ENCODE measurements around the gene DAAM1. TPM values are rescaled to one million over a fixed set of nuclear protein-coding genes. Genes with fewer than 3 reads are reported as not detected.

Gene DAAM1
- total RNA-seq, 1 experiment from 2014 or later, result 43.8 TPM

- Histone ChIP-seq H3K9me2 (replicated peaks; ENCODE audit: insufficient read depth, low read length) (no peaks in the 10 kb centered on the region), H3K27me3 (ENCODE audit: low read length) (no peaks in the 10 kb centered on the region), H3K79me2 (ENCODE audit: low read length) (no peaks in the 10 kb centered on the region), H3K36me3 (ENCODE audit: insufficient read depth, low read length) (no peaks in the 10 kb centered on the region), H3K4me1 (ENCODE audit: low read length) (no peaks in the 10 kb centered on the region), H3K9me3 (ENCODE audit: low read length) (no peaks in the 10 kb centered on the region), H4K20me1 (ENCODE audit: insufficient read depth, low read depth, low read length) (no peaks in the 10 kb centered on the region), H3K4me2 (ENCODE audit: low read depth, low read length, poor library complexity, severe bottlenecking) (no peak overlapping the region), H2AFZ (ENCODE audit: low read length) (no peak overlapping the region), H3K27ac (ENCODE audit: low read length) (no peak overlapping the region), H3K9ac (ENCODE audit: low read length) (no peak overlapping the region), H3K4me3 (ENCODE audit: low read length) (no peak overlapping the region)
- DNase-seq, result no peak
These were observed 104.6 kb downstream of the DAAM1 start for GRCh38 chr14:59292921-59293534.

GRCh38 chr14:59293935-59294661 is 105.6 kb downstream of the DAAM1 start:
- no peaks in the 10 kb centered on the region for H3K36me3 ChIP-seq (ENCODE audit: insufficient read depth, low read length)
- no peak overlapping the region for H3K4me3 ChIP-seq (ENCODE audit: low read length)
- H3K79me2 ChIP-seq (ENCODE audit: low read length), result no peaks in the 10 kb centered on the region
- no peaks in the 10 kb centered on the region for H3K27me3 ChIP-seq (ENCODE audit: low read length)
- H4K20me1 ChIP-seq (ENCODE audit: insufficient read depth, low read depth, low read length), result no peaks in the 10 kb centered on the region
- no peaks in the 10 kb centered on the region for H3K9me2 ChIP-seq (replicated peaks; ENCODE audit: insufficient read depth, low read length)
- H3K4me2 ChIP-seq (ENCODE audit: low read depth, low read length, poor library complexity, severe bottlenecking), result no peak overlapping the region
- no peaks in the 10 kb centered on the region for H3K4me1 ChIP-seq (ENCODE audit: low read length)
- no peak overlapping the region for H3K27ac ChIP-seq (ENCODE audit: low read length)
- DNase-seq, result no peak
- H2AFZ ChIP-seq (ENCODE audit: low read length), result no peak overlapping the region
- no peaks in the 10 kb centered on the region for H3K9me3 ChIP-seq (ENCODE audit: low read length)
- H3K9ac ChIP-seq (ENCODE audit: low read length), result no peak overlapping the region

GRCh38 chr14:59294662-59294992 is 106.2 kb downstream of the DAAM1 start:
- Histone ChIP-seq H3K9me3 (ENCODE audit: low read length) (no peaks in the 10 kb centered on the region), H3K27ac (ENCODE audit: low read length) (no peak overlapping the region), H4K20me1 (ENCODE audit: insufficient read depth, low read depth, low read length) (no peaks in the 10 kb centered on the region), H3K4me3 (ENCODE audit: low read length) (no peak overlapping the region), H3K79me2 (ENCODE audit: low read length) (no peaks in the 10 kb centered on the region), H3K9ac (ENCODE audit: low read length) (no peak overlapping the region), H3K4me1 (ENCODE audit: low read length) (peaks cover 2% of the 10 kb centered on the region), H3K27me3 (ENCODE audit: low read length) (no peaks in the 10 kb centered on the region), H3K36me3 (ENCODE audit: insufficient read depth, low read length) (no peaks in the 10 kb centered on the region), H2AFZ (ENCODE audit: low read length) (no peak overlapping the region), H3K9me2 (replicated peaks; ENCODE audit: insufficient read depth, low read length) (no peaks in the 10 kb centered on the region), H3K4me2 (ENCODE audit: low read depth, low read length, poor library complexity, severe bottlenecking) (no peak overlapping the region)
- no peak for DNase-seq

- no peak overlapping the region for H3K4me3 ChIP-seq (ENCODE audit: low read length)
- H3K27me3 ChIP-seq (ENCODE audit: low read length), result no peaks in the 10 kb centered on the region
- no peaks in the 10 kb centered on the region for H3K36me3 ChIP-seq (ENCODE audit: insufficient read depth, low read length)
- no peaks in the 10 kb centered on the region for H3K79me2 ChIP-seq (ENCODE audit: low read length)
- no peaks in the 10 kb centered on the region for H3K9me3 ChIP-seq (ENCODE audit: low read length)
- H3K27ac ChIP-seq (ENCODE audit: low read length), result no peak overlapping the region
- DNase-seq, result no peak
- H3K4me1 ChIP-seq (ENCODE audit: low read length), result peaks cover 16% of the 10 kb centered on the region
- H2AFZ ChIP-seq (ENCODE audit: low read length), result no peak overlapping the region
- no peak overlapping the region for H3K9ac ChIP-seq (ENCODE audit: low read length)
- no peaks in the 10 kb centered on the region for H4K20me1 ChIP-seq (ENCODE audit: insufficient read depth, low read depth, low read length)
- no peak overlapping the region for H3K4me2 ChIP-seq (ENCODE audit: low read depth, low read length, poor library complexity, severe bottlenecking)
- H3K9me2 ChIP-seq (replicated peaks; ENCODE audit: insufficient read depth, low read length), result no peaks in the 10 kb centered on the region
These were observed 107.5 kb downstream of the DAAM1 start for GRCh38 chr14:59295951-59296350.

GRCh38 chr14:59296508-59296907 is 108.0 kb downstream of the DAAM1 start:
- peaks cover 21% of the 10 kb centered on the region for H3K4me1 ChIP-seq (ENCODE audit: low read length)
- H3K27ac ChIP-seq (ENCODE audit: low read length), result no peak overlapping the region
- no peak overlapping the region for H2AFZ ChIP-seq (ENCODE audit: low read length)
- no peak overlapping the region for H3K4me3 ChIP-seq (ENCODE audit: low read length)
- H3K9ac ChIP-seq (ENCODE audit: low read length), result no peak overlapping the region
- no peaks in the 10 kb centered on the region for H3K36me3 ChIP-seq (ENCODE audit: insufficient read depth, low read length)
- H3K4me2 ChIP-seq (ENCODE audit: low read depth, low read length, poor library complexity, severe bottlenecking), result no peak overlapping the region
- no peak for DNase-seq
- no peaks in the 10 kb centered on the region for H3K9me2 ChIP-seq (replicated peaks; ENCODE audit: insufficient read depth, low read length)
- H3K27me3 ChIP-seq (ENCODE audit: low read length), result no peaks in the 10 kb centered on the region
- H3K79me2 ChIP-seq (ENCODE audit: low read length), result no peaks in the 10 kb centered on the region
- H3K9me3 ChIP-seq (ENCODE audit: low read length), result no peaks in the 10 kb centered on the region
- H4K20me1 ChIP-seq (ENCODE audit: insufficient read depth, low read depth, low read length), result no peaks in the 10 kb centered on the region

- H3K4me3 ChIP-seq (ENCODE audit: low read length), result no peak overlapping the region
- H3K36me3 ChIP-seq (ENCODE audit: insufficient read depth, low read length), result no peaks in the 10 kb centered on the region
- H3K79me2 ChIP-seq (ENCODE audit: low read length), result no peaks in the 10 kb centered on the region
- no peaks in the 10 kb centered on the region for H3K9me2 ChIP-seq (replicated peaks; ENCODE audit: insufficient read depth, low read length)
- H3K4me2 ChIP-seq (ENCODE audit: low read depth, low read length, poor library complexity, severe bottlenecking), result no peak overlapping the region
- H3K9ac ChIP-seq (ENCODE audit: low read length), result no peak overlapping the region
- no peak for DNase-seq
- H3K4me1 ChIP-seq (ENCODE audit: low read length), result peaks cover 28% of the 10 kb centered on the region
- H3K27ac ChIP-seq (ENCODE audit: low read length), result no peak overlapping the region
- H4K20me1 ChIP-seq (ENCODE audit: insufficient read depth, low read depth, low read length), result no peaks in the 10 kb centered on the region
- no peak overlapping the region for H2AFZ ChIP-seq (ENCODE audit: low read length)
- H3K27me3 ChIP-seq (ENCODE audit: low read length), result no peaks in the 10 kb centered on the region
- no peaks in the 10 kb centered on the region for H3K9me3 ChIP-seq (ENCODE audit: low read length)
These were observed 108.8 kb downstream of the DAAM1 start for GRCh38 chr14:59297071-59297776.

GRCh38 chr14:59299731-59300130 is 111.3 kb downstream of the DAAM1 start:
- Histone ChIP-seq H3K4me3 (ENCODE audit: low read length) (no peak overlapping the region), H4K20me1 (ENCODE audit: insufficient read depth, low read depth, low read length) (no peaks in the 10 kb centered on the region), H3K9ac (ENCODE audit: low read length) (no peak overlapping the region), H3K36me3 (ENCODE audit: insufficient read depth, low read length) (no peaks in the 10 kb centered on the region), H3K4me2 (ENCODE audit: low read depth, low read length, poor library complexity, severe bottlenecking) (no peak overlapping the region), H3K9me3 (ENCODE audit: low read length) (no peaks in the 10 kb centered on the region), H3K79me2 (ENCODE audit: low read length) (no peaks in the 10 kb centered on the region), H3K27ac (ENCODE audit: low read length) (no peak overlapping the region), H3K4me1 (ENCODE audit: low read length) (peaks cover 38% of the 10 kb centered on the region), H3K27me3 (ENCODE audit: low read length) (no peaks in the 10 kb centered on the region), H2AFZ (ENCODE audit: low read length) (no peak overlapping the region), H3K9me2 (replicated peaks; ENCODE audit: insufficient read depth, low read length) (no peaks in the 10 kb centered on the region)
- DNase-seq, result no peak

- H4K20me1 ChIP-seq (ENCODE audit: insufficient read depth, low read depth, low read length), result no peaks in the 10 kb centered on the region
- H3K79me2 ChIP-seq (ENCODE audit: low read length), result no peaks in the 10 kb centered on the region
- peak; percentile 88 for DNase-seq
- peak overlapping the region; percentile 15 for H3K4me3 ChIP-seq (ENCODE audit: low read length)
- H3K27ac ChIP-seq (ENCODE audit: low read length), result peak overlapping the region; percentile 65
- H3K4me1 ChIP-seq (ENCODE audit: low read length), result peaks cover 38% of the 10 kb centered on the region
- H3K9me2 ChIP-seq (replicated peaks; ENCODE audit: insufficient read depth, low read length), result no peaks in the 10 kb centered on the region
- H3K27me3 ChIP-seq (ENCODE audit: low read length), result no peaks in the 10 kb centered on the region
- H3K9ac ChIP-seq (ENCODE audit: low read length), result peak overlapping the region; percentile 29; the same call in 1 of the 2 replicates
- H2AFZ ChIP-seq (ENCODE audit: low read length), result no peak overlapping the region; the same call in 1 of the 2 replicates
- H3K9me3 ChIP-seq (ENCODE audit: low read length), result no peaks in the 10 kb centered on the region
- H3K36me3 ChIP-seq (ENCODE audit: insufficient read depth, low read length), result no peaks in the 10 kb centered on the region
- H3K4me2 ChIP-seq (ENCODE audit: low read depth, low read length, poor library complexity, severe bottlenecking), result peak overlapping the region; percentile 61
These were observed 112.9 kb downstream of the DAAM1 start for GRCh38 chr14:59301354-59301753.
